CD4-positive, alpha-beta T cell treated with Interleukin-4 for 4 hours (primary cell): ENCODE measurements around the gene APCDD1.
"Not testable (repeated sequence)": the region's sequence is repeated elsewhere in the genome, so short reads cannot be mapped to it uniquely, and the experiment has no call there.

ENCODE experiments used
- DNase-seq: peaks from one replicate; pipeline ENCODE4 v3.0.0-alpha.2; 2020

APCDD1 gene

DNA sequence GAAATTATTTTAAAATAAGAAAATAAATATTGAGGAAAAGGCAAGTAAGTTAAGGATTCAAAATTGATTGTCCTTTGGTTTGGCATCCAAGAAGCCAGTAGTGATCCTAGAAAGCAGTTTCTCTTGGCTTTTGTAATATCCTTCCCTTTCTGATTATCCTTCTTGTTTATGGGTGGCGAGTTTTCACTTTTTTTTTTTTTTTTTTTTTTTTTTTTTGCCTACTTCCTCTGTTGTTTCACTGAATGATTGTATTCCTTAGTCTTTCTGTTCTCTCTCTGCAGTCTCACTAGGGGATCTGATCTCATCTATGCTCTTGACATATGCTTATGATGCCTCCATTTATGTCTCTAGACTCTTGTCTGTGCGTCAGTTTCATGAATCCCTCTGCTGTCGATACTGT lies 75.6 kb downstream of the APCDD1 start:
- no peak for DNase-seq

DNA sequence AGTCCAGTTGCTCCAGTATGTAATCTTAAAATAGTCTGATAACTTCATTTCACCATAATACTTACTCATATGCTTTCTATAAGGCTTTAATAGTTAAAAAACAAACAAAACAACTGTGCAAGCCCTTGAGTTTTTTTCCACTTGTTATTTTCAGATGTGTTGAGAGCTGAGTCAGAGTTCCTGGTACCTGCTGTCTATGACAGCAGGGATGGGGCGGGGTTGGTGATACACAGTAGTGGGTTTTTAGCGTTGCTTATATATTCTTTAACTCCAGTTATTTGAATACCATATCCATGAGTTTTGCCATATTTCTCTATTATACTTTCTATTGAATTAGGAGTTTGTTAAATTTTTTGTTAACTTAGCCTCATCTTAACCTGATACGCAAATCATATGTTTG lies 76.4 kb downstream of the APCDD1 start:
- peak; percentile 51 for DNase-seq

DNA sequence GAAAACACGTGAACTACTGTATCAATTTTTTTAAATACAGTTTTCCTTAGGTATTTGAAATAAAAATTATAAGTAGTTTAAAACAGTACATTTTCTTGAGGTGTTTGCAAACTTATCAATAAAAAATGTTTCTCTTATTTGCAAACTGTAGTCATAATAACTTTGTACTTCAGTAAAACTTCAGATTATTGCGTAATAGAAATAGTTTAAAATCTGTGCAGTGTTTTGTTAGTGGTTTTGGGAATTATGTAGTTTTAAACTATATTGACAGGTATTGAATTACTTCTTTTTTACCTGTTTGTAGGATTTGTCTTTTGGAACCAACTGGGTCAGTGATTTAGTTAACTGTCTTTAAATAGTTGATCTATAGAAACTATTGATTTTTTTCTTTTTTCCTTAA lies 78.7 kb downstream of the APCDD1 start:
- DNase-seq: no peak

DNA sequence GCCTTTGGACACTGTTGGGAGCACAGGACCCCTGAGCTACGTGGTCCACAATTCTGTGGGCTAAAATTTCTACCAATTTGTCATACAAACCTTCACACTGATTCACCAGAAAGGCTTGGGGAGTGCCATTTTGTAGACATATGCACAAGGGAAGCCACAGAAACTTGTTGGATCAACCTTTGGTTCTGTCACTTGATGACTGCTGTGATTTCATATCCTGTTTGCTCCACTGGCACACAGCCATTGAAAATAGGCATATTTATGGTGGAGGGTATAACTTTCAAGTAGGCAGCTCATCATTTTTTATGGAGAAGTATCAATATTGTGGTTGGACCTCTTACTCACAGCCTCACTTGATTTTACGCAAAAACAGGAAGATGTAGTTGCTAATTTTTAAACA lies 81.8 kb downstream of the APCDD1 start:
- DNase-seq: no peak

DNA sequence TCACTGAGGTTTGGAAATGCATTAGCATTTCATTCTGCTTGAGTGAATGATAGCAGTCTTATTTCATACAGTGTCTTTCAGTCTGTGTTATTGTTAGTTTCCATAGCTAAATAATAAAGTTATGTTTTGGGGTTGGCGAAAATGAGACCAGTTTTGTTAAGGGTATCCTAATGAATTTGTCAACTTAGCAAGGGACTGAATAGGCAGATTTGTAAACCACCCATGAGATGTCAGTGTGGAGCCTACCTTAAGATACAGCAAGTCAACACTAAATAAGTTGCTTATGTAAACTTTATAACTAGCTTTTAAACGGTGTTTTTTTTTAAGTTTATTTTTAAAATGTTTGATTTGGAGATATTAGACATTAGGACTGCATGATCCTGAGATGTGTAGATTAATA lies 83.3 kb downstream of the APCDD1 start:
- no peak for DNase-seq

DNA sequence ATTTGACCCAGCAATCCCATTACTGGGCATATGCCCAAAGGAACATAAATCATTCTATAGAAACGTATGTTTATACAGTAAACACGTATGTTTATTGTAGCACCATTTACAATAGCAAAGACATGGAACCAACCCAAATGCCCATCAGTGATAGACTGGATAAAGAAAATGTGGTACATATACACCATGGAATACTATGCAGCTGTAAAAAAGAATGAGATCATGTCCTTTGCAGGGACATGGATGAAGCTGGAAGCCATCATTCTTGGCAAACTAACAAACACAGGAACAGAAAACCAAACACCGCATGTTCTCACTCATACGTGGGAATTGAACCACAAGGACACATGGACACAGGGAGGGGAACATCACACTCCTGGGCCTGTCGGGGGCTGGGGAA lies 84.7 kb downstream of the APCDD1 start:
- not testable (repeated sequence) for DNase-seq
